Type B pancreatic cell (in vitro differentiated cells): ENCODE measurements around the gene RAB33A. TPM values are rescaled to one million over a fixed set of nuclear protein-coding genes. Genes with fewer than 3 reads are reported as not detected.

ENCODE experiments used
- DNase-seq: peaks from one replicate; pipeline ENCODE4 v3.0.0; 2021; ENCODE audit warnings: mixed read lengths; ENCODE audit not compliant: unreplicated experiment; ENCODE audit errors: extremely low spot score
- H3K27ac Mint-ChIP-seq: 2 replicates; pipeline ENCODE4 v1.8.0; 2021; ENCODE audit warnings: mild to moderate bottlenecking, mixed read lengths
- H3K27me3 Mint-ChIP-seq: 2 replicates; pipeline ENCODE4 v1.8.0; 2021; ENCODE audit warnings: mixed read lengths
- H3K36me3 Mint-ChIP-seq: 2 replicates; pipeline ENCODE4 v1.8.0; 2021; ENCODE audit warnings: mixed read lengths
- H3K4me1 Mint-ChIP-seq: one replicate; pipeline ENCODE4 v1.8.0; 2021; ENCODE audit warnings: mixed read lengths; ENCODE audit not compliant: unreplicated experiment
- H3K4me3 Mint-ChIP-seq: 2 replicates; pipeline ENCODE4 v1.8.0; 2021; ENCODE audit warnings: mild to moderate bottlenecking, mixed read lengths
- H3K9me3 Mint-ChIP-seq: 2 replicates; pipeline ENCODE4 v1.8.0; 2021; ENCODE audit warnings: mixed read lengths
- long read RNA-seq: library from polyadenylated mRNA; unstranded; transcript quantifications from one replicate; pipeline ENCODE4 v2.0.0, GENCODE V29; 2020
- total RNA-seq: library from RNA; stranded (reverse); gene quantifications from 2 replicates; pipeline ENCODE4 v1.2.1, GENCODE V29; 2021; ENCODE audit warnings: low replicate concordance
- TF ChIP-seq, protein P1 (sequence below): fragments of 200-600 bp; sonication (generic); conservative IDR thresholded peaks from 2 replicates; pipeline ENCODE4 v1.5.0; 2021; ENCODE audit warnings: antibody characterized with exemption, mild to moderate bottlenecking

The RAB33A gene
- total RNA-seq: 1.8 and 3.5 TPM in 2 replicates
- long read RNA-seq, partial matches to known transcripts: 0 of 3 reads
- long read RNA-seq, other reads (novel, unspliced or antisense): 0 of 3 reads

DNA sequence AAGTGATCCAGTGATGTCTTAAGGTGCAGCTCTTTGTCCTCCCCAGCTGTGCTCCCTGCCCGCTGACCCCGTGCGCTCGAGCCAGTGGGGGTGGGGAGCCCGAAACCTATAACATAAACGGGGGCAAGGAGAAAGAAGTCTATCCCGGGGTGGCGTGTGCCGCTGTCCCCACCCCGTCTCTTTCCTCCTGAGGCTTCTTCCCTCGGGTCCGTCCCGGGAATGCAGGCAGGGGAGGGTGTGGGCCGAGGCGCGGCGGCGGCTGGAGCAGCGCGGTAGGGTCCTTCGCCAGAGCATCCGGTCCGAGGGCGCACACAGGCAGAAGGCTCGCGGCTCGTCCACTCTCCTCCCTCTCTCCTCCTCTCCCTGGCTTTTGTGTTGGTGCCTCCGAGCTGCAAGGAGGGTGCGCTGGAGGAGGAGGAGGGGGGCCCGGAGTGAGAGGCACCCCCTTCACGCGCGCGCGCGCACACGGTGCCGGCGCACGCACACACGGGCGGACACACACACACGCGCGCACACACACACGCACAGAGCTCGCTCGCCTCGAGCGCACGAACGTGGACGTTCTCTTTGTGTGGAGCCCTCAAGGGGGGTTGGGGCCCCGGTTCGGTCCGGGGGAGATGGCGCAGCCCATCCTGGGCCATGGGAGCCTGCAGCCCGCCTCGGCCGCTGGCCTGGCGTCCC is at the start of gene RAB33A:
RAB33A (plus strand) TSS at position 517 of the 681 bp plus-strand sequence; CDS start at position 618, 101 bp downstream.
- H3K4me3 Mint-ChIP-seq: peak within 1 kb of the TSS; percentile 83
- H3K4me1 Mint-ChIP-seq: peaks cover 8% of the 10 kb centered on the region
- no peaks in the 10 kb centered on the region for H3K36me3 Mint-ChIP-seq
- TF ChIP-seq, protein P1, sequence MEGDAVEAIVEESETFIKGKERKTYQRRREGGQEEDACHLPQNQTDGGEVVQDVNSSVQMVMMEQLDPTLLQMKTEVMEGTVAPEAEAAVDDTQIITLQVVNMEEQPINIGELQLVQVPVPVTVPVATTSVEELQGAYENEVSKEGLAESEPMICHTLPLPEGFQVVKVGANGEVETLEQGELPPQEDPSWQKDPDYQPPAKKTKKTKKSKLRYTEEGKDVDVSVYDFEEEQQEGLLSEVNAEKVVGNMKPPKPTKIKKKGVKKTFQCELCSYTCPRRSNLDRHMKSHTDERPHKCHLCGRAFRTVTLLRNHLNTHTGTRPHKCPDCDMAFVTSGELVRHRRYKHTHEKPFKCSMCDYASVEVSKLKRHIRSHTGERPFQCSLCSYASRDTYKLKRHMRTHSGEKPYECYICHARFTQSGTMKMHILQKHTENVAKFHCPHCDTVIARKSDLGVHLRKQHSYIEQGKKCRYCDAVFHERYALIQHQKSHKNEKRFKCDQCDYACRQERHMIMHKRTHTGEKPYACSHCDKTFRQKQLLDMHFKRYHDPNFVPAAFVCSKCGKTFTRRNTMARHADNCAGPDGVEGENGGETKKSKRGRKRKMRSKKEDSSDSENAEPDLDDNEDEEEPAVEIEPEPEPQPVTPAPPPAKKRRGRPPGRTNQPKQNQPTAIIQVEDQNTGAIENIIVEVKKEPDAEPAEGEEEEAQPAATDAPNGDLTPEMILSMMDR: no peak
- peaks cover 12% of the 10 kb centered on the region for H3K27me3 Mint-ChIP-seq
- no peaks in the 10 kb centered on the region for H3K9me3 Mint-ChIP-seq
- no peak within 1 kb of the TSS for H3K27ac Mint-ChIP-seq
- DNase-seq: no peak

GRCh38 chrX:130124577-130124976 is 47.2 kb upstream of the RAB33A start:
- H3K36me3 Mint-ChIP-seq: peaks cover 9% of the 10 kb centered on the region
- H3K27me3 Mint-ChIP-seq: no peaks in the 10 kb centered on the region
- H3K9me3 Mint-ChIP-seq: no peaks in the 10 kb centered on the region
- TF ChIP-seq, protein P1: no peak
- H3K27ac Mint-ChIP-seq: peak overlapping the region; percentile 70
- H3K4me3 Mint-ChIP-seq: no peak overlapping the region
- no peaks in the 10 kb centered on the region for H3K4me1 Mint-ChIP-seq
- DNase-seq: no peak

DNA sequence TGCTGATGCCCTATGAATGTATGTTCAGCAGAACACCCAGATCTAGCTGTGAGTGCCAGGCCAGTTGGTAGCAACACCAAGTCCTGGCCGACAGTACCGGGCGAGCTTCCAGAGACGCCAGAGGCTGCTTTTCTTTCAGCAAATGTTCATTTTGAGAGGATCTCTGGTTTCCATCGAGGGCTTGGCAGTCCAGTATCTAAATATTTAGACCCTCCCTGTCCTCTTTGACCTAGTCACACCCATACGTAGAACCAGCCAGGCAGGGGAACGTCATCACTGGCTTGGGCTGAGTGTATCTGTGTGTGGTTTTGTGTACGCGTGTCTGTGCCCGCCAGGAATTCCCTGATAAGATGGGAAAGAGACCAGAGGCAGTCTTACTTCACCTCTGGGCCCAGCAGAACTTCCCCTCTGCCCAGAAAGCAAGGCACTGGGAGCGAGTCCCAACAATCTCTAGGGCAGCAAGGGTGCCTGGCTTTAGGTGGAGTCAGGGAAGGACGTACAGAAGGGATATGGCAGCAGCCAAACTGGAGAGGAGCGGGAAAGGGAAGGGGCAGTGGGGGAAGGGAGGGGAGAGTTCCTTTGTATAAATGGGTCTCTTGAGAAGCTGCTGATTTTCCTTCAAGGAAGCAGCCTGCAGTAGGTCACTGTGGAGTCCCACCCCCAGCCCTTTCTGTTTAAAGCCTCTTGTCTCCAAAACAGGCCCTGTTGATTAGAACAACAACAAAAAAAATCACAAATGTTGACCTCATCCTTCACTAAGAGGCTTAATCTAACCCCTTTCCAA is 46.5 kb upstream of the RAB33A start:
- Mint-ChIP-seq H3K4me1 (no peaks in the 10 kb centered on the region), H3K4me3 (no peak overlapping the region), H3K27me3 (no peaks in the 10 kb centered on the region), H3K36me3 (peaks cover 9% of the 10 kb centered on the region), H3K27ac (peak overlapping the region; percentile 70), H3K9me3 (no peaks in the 10 kb centered on the region)
- DNase-seq: no peak
- TF ChIP-seq, protein P1: no peak

DNA sequence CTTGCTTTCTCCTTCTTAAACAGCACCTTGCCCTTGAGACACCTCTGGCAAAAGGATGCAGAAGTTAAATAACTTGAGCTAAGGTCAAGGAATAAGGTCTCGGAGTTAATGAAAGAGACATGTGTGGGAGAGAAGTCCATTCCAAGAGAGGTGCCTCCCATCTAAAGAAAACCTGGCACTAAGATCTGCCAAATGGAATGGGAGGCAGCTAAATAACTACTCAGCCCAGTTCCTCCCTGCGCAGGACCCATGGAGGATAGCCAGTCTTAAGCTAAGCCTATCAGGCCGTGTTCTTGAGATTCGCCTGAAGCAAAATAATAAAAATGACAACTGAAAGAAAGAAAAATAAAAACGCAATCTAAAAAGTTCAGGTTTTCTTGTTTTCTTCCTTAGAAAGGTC is 40.8 kb upstream of the RAB33A start:
- peaks cover 16% of the 10 kb centered on the region for H3K36me3 Mint-ChIP-seq
- H3K9me3 Mint-ChIP-seq: no peaks in the 10 kb centered on the region
- no peak overlapping the region for H3K27ac Mint-ChIP-seq
- H3K4me1 Mint-ChIP-seq: no peaks in the 10 kb centered on the region
- no peak for DNase-seq
- no peaks in the 10 kb centered on the region for H3K27me3 Mint-ChIP-seq
- no peak overlapping the region for H3K4me3 Mint-ChIP-seq
- TF ChIP-seq, protein P1: no peak

DNA sequence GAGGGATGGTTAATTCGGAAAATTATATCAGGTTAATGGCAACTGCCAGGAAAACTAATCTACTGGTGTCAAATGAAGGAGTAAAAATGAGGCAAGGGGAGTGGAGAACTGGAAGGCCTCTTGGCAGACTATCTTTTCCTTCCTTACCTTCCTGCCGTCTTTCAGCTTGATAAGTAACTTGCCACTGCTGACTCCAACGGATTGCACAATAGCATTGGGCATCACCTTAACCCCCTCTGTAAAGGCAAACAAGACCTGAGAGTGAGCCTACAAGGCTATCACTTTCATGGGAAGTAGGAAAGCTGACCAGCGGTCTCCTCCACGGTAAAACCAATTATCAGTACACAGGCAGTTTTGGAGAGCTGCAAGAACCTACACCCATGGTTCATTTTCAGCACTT is 35.3 kb upstream of the RAB33A start:
- H3K4me3 Mint-ChIP-seq: no peak overlapping the region
- no peak overlapping the region for H3K27ac Mint-ChIP-seq
- TF ChIP-seq, protein P1: no peak
- H3K4me1 Mint-ChIP-seq: no peaks in the 10 kb centered on the region
- DNase-seq: no peak
- peaks cover 8% of the 10 kb centered on the region for H3K36me3 Mint-ChIP-seq
- H3K27me3 Mint-ChIP-seq: no peaks in the 10 kb centered on the region
- H3K9me3 Mint-ChIP-seq: no peaks in the 10 kb centered on the region
